Dermis blood vessel endothelial cell (primary cell): ENCODE data around the gene ZNF844. TPM values are rescaled to one million over a fixed set of nuclear protein-coding genes. Genes with fewer than 3 reads are reported as not detected.
"Not testable (repeated sequence)": the region's sequence is repeated elsewhere in the genome, so short reads cannot be mapped to it uniquely, and the experiment has no call there.

ENCODE experiments used
- DNase-seq: peaks from one replicate; pipeline ENCODE4 v3.0.0; 2010
- total RNA-seq: library from RNA; depleted of rRNA; stranded (reverse); fragments of >200 nt; gene quantifications from 2 replicates; pipeline ENCODE4 v1.2.3, GENCODE V29; 2014

ZNF844 gene
- total RNA-seq: 5.4 and 5.7 TPM in 2 replicates

- peak; percentile 80 for DNase-seq
Measured at GRCh38 chr19:12064590-12065538, at the start of gene ZNF844. TSS of gene ZNF844 (plus strand) at chr19:12064731. CDS start at chr19:12064874, 143 bp downstream.

GRCh38 chr19:12015015-12015752 is 49.3 kb upstream of the ZNF844 start:
- DNase-seq: no peak

DNA sequence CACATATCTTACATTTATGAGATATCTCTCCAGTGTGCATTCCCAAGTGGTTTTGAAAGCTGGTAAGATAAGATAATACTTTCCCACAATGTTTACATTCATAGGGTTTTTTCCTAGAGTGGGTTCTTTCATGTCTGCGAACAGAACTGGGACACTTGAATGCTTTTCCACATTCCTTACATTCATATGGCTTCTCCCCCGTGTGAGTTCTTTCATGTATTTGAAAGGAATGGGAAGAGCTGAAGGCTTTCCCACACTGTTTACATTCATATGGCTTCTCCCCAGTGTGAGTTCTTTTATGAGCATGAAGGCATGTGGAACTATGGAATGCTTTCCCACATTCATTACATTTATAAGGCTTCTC is 48.8 kb upstream of the ZNF844 start:
- no peak for DNase-seq

GRCh38 chr19:12034198-12034597 is 30.3 kb upstream of the ZNF844 start:
- DNase-seq: no peak

DNA sequence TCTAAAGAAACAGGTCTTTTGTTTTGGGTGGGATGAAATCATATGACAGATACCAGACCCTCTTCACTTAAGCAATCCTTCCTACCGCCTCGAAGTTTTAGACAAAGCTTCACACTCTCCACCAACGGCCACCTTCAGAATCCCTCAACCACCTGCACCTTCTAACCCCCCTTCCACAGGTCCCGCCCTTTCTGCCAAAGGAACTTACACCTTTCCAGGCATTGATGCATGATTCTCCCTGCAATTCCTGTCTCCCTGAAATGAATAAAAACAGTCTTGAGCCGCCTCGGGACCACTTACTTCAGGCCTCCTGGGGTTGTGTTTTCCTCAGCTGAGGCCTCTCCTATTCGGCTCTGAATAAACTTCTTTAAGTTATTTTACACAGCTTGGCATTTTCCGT is 29.9 kb upstream of the ZNF844 start:
- no peak for DNase-seq

- DNase-seq: peak; percentile 80
Measured at GRCh38 chr19:12035220-12036172, 29.0 kb upstream of the ZNF844 start, which contains the start of gene ZNF433. TSS of gene ZNF433 (minus strand) at chr19:12035679. CDS start at chr19:12035539, 140 bp downstream.

DNA sequence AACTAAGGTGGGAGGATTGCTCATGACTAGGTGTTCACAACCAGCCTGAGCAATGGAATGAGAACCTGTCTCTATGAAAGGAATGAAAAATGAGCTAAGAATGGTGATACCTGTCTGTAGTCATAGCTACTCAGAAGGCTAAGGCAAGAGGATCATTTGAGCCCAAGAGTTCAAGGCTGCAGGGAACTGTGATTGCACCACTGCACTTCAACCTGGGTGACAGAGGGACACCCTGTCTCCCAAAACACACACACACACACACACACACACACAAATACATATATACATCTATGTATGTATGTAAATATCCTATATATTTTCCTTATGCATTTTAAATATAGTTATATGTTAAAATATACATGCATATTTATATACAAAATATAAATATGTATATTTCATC is 21.6 kb upstream of the ZNF844 start:
- DNase-seq: no peak

DNA sequence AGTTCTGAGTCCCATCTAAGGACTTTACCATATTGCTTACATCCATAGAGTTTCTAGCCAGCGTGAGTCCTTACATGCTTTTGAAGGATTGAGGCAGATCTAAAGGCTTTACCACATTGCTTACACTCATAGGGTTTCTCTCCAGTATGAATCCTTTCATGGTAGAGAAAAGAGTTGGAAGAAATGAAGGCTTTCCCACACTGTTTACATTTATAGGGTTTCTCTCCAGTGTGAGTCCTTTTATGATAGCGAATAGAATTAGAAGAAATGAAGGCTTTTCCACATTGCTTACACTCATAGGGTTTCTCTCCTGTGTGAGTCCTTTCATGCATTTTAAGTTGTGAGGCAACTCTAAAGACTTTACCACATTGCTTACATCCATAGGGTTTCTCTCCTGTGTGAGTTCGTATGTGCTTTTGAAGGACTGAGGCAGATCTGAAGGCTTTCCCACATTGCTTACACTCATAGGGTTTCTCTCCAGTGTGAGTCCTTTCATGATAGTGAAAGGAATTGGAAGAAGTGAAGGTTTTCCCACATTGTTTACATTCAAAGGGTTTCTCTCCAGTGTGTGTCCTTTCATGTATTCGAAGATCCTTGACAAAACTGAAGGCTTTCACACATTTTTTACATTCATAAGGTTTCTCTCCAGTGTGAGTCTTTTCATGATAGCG is 20.6 kb upstream of the ZNF844 start:
- no peak for DNase-seq

DNA sequence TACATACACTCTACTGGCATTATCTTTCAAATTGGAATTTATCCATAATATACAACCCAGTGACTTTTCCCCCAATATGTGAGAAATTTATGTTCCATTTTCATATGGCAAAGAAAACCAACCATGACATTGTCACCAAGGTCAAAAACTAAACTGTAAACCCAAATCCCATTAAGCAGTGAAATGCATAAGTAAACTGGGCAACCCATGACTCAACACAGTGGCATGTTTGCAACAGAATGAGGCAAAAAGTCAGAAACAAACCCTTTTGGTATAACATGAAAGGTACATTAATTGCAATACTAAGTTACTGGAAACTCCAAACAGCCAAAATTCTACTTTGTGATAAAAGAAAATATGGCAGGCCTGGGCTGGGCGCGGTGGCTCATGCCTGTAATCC is 16.7 kb upstream of the ZNF844 start:
- DNase-seq: no peak

GRCh38 chr19:12052091-12052496 is 12.4 kb upstream of the ZNF844 start:
- DNase-seq: peak; percentile 20

DNA sequence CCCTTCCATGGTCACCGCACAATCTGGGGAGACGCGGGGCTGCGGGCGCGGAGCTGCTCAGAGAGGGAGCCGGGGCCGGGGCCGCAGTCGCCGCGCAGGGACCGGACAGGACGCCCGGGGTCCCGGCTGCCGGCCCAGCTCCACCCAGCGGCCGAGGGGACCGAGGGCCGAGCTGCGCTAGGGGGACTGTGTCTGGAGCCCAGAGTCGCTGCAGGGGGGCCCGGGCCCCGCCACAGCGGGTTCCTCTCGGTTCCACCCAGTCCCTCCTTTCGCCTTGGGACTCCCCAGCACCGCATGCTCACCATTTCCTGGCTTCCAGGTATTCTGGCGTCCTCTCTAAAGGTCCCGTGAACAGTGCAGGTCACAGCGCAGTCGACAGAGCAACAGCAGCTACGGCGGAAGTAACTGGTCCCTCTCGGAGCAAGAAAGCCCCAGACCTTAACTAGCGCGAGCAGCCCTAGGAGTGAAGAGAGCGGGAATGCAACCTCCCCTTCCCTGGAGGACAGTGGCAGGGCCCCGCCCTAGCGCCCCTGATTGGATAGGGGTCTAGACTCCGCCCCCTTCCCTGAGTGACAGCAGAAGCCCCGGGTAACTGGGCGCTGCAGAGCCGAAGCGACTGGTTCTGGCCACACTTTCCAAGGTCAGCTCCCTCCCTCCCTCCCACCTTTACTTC is 11.9 kb upstream of the ZNF844 start, which contains the start of gene ZNF878:
ZNF878 (minus strand) TSS at position 465 of the 673 bp plus-strand sequence; CDS start at position 305, 160 bp downstream.
- peak; percentile 54 for DNase-seq

DNA sequence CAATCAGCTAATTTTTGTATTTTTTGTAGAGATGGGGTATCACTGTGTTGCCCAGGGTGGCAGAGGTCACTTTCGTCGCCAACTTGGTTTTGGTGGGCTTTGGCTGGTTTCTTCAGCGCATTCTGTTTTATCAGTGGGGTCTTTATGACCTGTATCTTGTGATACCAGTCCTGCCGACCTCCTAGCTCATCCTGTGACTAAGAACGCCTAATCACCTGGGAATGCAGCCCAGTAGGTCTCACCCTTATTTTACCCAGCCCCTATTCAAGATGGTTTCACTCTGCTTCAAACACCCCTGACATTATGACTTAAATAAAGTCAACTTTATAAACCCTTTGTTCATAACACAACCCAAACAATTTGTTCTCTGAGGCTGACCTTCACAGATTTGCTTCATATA is 8.7 kb upstream of the ZNF844 start:
- DNase-seq: no peak

DNA sequence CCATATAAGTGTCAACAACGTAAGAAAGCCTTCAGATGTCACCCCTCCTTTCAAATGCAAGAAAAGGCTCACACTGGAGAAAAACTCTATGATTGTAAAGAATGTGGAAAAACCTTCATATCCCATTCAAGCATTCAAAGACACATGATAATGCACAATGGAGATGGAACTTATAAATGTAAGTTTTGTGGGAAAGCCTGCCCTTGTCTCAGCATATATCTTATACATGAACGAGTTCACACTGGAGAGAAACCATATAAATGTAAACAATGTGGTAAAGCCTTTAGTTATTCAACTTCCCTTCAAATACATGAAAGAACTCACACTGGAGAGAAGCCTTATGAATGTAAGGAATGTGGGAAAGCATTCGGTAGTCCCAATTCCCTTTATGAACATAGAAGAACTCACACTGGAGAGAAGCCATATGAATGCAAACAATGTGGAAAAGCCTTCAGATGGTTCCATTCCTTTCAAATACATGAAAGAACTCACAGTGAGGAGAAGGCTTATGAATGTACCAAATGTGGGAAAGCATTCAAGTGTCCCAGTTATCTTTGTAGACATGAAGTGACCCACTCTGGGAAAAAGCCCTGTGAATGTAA is 11.1 kb downstream of the ZNF844 start:
- DNase-seq: no peak

GRCh38 chr19:12076331-12076730 is 11.8 kb downstream of the ZNF844 start:
- DNase-seq: not testable (repeated sequence)

GRCh38 chr19:12077375-12077774 is 12.8 kb downstream of the ZNF844 start:
- no peak for DNase-seq

DNA sequence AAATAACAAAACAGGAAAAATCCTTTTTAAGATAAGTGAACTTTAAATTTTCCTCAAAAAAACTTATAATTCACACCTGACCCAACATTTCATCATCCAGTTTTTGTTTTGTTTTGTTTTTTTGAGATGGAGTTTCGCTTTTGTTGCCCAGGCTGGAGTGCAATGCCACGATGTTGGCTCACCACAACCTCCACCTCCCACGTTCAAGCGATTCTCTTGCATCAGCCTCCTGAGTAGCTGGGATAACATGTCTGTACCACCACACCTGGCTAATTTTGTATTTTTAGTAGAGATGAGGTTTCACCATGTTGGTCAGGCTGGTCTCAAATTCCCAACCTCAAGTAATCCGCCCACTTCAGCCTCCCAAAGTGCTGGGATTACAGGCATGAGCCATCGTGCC is 18.8 kb downstream of the ZNF844 start:
- DNase-seq: not testable (repeated sequence)

DNA sequence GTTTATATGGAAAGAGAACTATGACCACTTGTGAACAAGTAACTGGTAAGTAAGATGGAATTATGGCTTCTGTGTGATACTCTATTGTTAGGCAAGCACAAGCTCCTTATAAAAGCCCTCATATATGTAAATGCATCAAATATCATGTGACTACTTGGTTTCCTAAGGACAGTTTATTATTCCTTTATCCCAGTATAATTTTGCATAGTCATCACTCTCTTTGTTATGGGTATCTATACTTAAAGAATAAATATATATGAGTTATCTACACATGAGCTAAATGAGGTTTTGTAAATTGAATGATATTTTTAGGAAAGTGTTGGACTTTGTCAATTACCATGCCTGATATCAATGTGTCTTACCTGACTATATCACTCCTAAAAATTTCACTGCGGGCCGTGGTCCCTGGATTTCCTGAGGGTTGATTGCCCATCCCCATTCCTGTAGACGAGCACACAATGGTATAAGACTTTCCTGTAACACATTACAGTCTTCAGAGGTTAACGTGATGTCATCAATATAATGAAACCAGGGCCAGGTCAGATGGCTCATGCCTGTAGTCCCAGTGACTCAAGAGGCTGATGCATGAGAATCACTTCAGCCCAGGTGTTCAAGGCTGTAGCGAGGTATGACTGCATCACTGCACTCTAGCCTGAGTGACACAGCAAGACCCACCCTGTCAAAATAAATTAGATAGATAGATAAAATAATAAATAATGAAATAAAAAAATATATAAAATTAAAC is 20.7 kb downstream of the ZNF844 start:
- no peak for DNase-seq

DNA sequence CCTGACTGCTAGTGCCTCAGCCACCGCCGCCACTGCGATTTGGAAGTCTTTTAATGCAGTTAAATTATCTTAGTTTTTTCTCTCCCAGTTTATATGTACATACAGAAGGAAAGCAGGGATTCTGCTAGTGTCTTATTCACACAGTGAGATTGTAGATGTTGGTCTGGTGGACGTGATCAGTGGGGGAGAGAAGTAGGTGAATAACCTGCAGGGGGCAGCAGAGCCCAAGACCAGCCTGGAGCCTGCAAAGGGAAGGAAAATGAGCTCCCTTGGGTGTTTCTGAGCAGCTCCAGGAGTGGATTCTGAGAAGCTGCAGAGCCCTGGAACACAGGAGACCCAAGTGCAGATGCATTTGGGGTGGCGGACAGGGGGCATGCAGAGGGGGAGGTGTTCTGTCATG is 26.3 kb downstream of the ZNF844 start:
- peak; percentile 70 for DNase-seq

GRCh38 chr19:12092065-12092867 is 27.7 kb downstream of the ZNF844 start:
- DNase-seq: peak; percentile 81
